IMR-90 (cell line): ENCODE results near the gene DOCK1. TPM values are rescaled to one million over a fixed set of nuclear protein-coding genes. Genes with fewer than 3 reads are reported as not detected.

Experiments used
- ATAC-seq: fragments of 200-7000 bp; cut with Tn5 transposase; 2 replicates; pipeline ENCODE4 v1.9.1; 2020; ENCODE audit warnings: low read depth, mild to moderate bottlenecking, moderate library complexity
- BruUV-seq: library from RNA; stranded (reverse); fragments of 400-500 nt; replicated peaks from 2 replicates; lab custom pipeline; 2021; lab: Mats Ljungman, UMichigan
- CTCF ChIA-PET: fragments of 300-600 bp; formaldehyde crosslinking; extraction: SDS; loops from one replicate; lab custom pipeline; 2021; ENCODE audit warnings: antibody characterized with exemption; lab: Yijun Ruan, JAX
- POLR2A ChIA-PET: fragments of 300-600 bp; sonication (Branson Sonifier 250); formaldehyde crosslinking; loops from one replicate; lab custom pipeline; 2022; ENCODE audit warnings: antibody characterized with exemption; ENCODE audit not compliant: unreplicated experiment; lab: Charles Lee
- DNase-seq: peaks from one replicate; pipeline ENCODE4 v3.0.0; 2013
- H2AFZ ChIP-seq: replicated peaks from 2 replicates; pipeline ENCODE3; 2013; ENCODE audit warnings: low read length, mild to moderate bottlenecking; ENCODE audit not compliant: poor library complexity
- H2AK5ac ChIP-seq: 2 replicates; pipeline ENCODE4 v1.6.1; 2013; ENCODE audit warnings: low read depth, low read length, inconsistent platforms
- H2AK9ac ChIP-seq: replicated peaks from 2 replicates; pipeline ENCODE3; 2013; ENCODE audit warnings: mild to moderate bottlenecking, low read depth, low read length, moderate library complexity; ENCODE audit not compliant: poor library complexity
- H2BK120ac ChIP-seq: 2 replicates; pipeline ENCODE4 v1.6.1; 2013; ENCODE audit warnings: low read depth, low read length, inconsistent platforms
- H2BK15ac ChIP-seq: 3 replicates; pipeline ENCODE4 v1.6.1; 2013; ENCODE audit warnings: low read depth, low read length, inconsistent platforms
- H2BK20ac ChIP-seq: 2 replicates; pipeline ENCODE4 v1.6.1; 2013; ENCODE audit warnings: low read depth, mild to moderate bottlenecking, inconsistent platforms, low read length, moderate library complexity
- H2BK5ac ChIP-seq: 2 replicates; pipeline ENCODE4 v1.6.1; 2013; ENCODE audit warnings: mild to moderate bottlenecking, low read depth, low read length, inconsistent platforms; ENCODE audit not compliant: poor library complexity, severe bottlenecking
- H3K14ac ChIP-seq: replicated peaks from 2 replicates; pipeline ENCODE4 v1.6.1; 2013; ENCODE audit warnings: low read depth, low read length, inconsistent platforms
- H3K18ac ChIP-seq: 2 replicates; pipeline ENCODE4 v1.6.1; 2013; ENCODE audit warnings: low read depth, low read length, control low read depth
- H3K23ac ChIP-seq: 2 replicates; pipeline ENCODE4 v1.6.1; 2013; ENCODE audit warnings: low read depth, low read length, inconsistent platforms
- H3K27ac ChIP-seq: 2 replicates; pipeline ENCODE4 v1.5.1; 2013; ENCODE audit warnings: mild to moderate bottlenecking, control low read depth, low read length; ENCODE audit not compliant: insufficient read depth
- H3K27me3 ChIP-seq: 2 replicates; pipeline ENCODE4 v1.6.1; 2013; ENCODE audit warnings: low read length; ENCODE audit not compliant: control insufficient read depth, insufficient read depth
- H3K36me3 ChIP-seq: 2 replicates; pipeline ENCODE4 v1.6.1; 2013; ENCODE audit warnings: low read length, mixed read lengths; ENCODE audit not compliant: control insufficient read depth, insufficient read depth
- H3K4ac ChIP-seq: 2 replicates; pipeline ENCODE4 v1.6.1; 2013; ENCODE audit warnings: low read depth, low read length, inconsistent platforms
- H3K4me1 ChIP-seq: 2 replicates; pipeline ENCODE4 v1.6.1; 2013; ENCODE audit warnings: low read length, mixed read lengths; ENCODE audit not compliant: control insufficient read depth, insufficient read depth
- H3K4me2 ChIP-seq: 2 replicates; pipeline ENCODE4 v1.6.1; 2013; ENCODE audit warnings: low read depth, mild to moderate bottlenecking, control low read depth, low read length, moderate library complexity
- H3K4me3 ChIP-seq: 2 replicates; pipeline ENCODE4 v1.5.1; 2013; ENCODE audit warnings: low read depth, mild to moderate bottlenecking, control low read depth, low read length, moderate library complexity; ENCODE audit not compliant: insufficient read depth
- H3K56ac ChIP-seq: 2 replicates; pipeline ENCODE4 v1.6.1; 2013; ENCODE audit warnings: low read length, inconsistent platforms; ENCODE audit not compliant: insufficient read depth; ENCODE audit errors: extremely low read depth
- H3K79me1 ChIP-seq, 2 experiments: 2 replicates each; pipeline ENCODE4 v1.6.1; 2013; ENCODE audit warnings: low read length in 2 of 2, inconsistent platforms in 1 of 2, low read depth in 1 of 2
- H3K9ac ChIP-seq: 2 replicates; pipeline ENCODE4 v1.6.1; 2013; ENCODE audit warnings: low read depth, low read length, control low read depth
- H3K9me1 ChIP-seq: 2 replicates; pipeline ENCODE4 v1.6.1; 2013; ENCODE audit warnings: low read length, inconsistent platforms; ENCODE audit not compliant: insufficient read depth
- H3K9me3 ChIP-seq: 2 replicates; pipeline ENCODE4 v1.6.1; 2013; ENCODE audit warnings: low read length; ENCODE audit not compliant: control insufficient read depth, insufficient read depth
- H4K20me1 ChIP-seq: 2 replicates; pipeline ENCODE4 v1.6.1; 2013; ENCODE audit warnings: low read length, inconsistent platforms; ENCODE audit not compliant: insufficient read depth
- H4K5ac ChIP-seq: 2 replicates; pipeline ENCODE4 v1.6.1; 2013; ENCODE audit warnings: mild to moderate bottlenecking, low read depth, low read length, control low read depth
- H4K8ac ChIP-seq, 2 experiments: 2 replicates each; pipeline ENCODE4 v1.6.1; 2013; ENCODE audit warnings: low read depth in 2 of 2, low read length in 2 of 2, control low read depth in 1 of 2, inconsistent platforms in 1 of 2
- H4K91ac ChIP-seq: 2 replicates; pipeline ENCODE4 v1.6.1; 2013; ENCODE audit warnings: low read depth, low read length, inconsistent platforms; ENCODE audit not compliant: insufficient read depth
- BHLHE40 ChIP-seq: fragments of 150-350 bp; IDR thresholded peaks from 2 replicates; pipeline ENCODE4 v1.6.1; 2016; ENCODE audit warnings: mild to moderate bottlenecking, low read depth, low read length
- CEBPB ChIP-seq: IDR thresholded peaks from 2 replicates; pipeline ENCODE4 v1.6.1; 2012; ENCODE audit warnings: low read depth, low read length, improper control_type of control experiment
- CHD1 ChIP-seq: IDR thresholded peaks from 2 replicates; pipeline ENCODE4 v1.6.1; 2012; ENCODE audit warnings: low read depth, low read length, improper control_type of control experiment
- FOS ChIP-seq: fragments of 150-350 bp; IDR thresholded peaks from 2 replicates; pipeline ENCODE4 v1.6.1; 2016; ENCODE audit warnings: low read depth, low read length
- MAFK ChIP-seq: IDR thresholded peaks from 2 replicates; pipeline ENCODE4 v1.6.1; 2012; ENCODE audit warnings: low read depth, low read length, improper control_type of control experiment
- NFE2L2 ChIP-seq: fragments of 150-350 bp; IDR thresholded peaks from 2 replicates; pipeline ENCODE4 v1.6.1; 2016; ENCODE audit warnings: low read depth, mild to moderate bottlenecking, low read length
- POLR2A ChIP-seq: IDR thresholded peaks from 2 replicates; pipeline ENCODE4 v1.6.1; 2012; ENCODE audit warnings: mild to moderate bottlenecking, low read depth, low read length
- RAD21 ChIP-seq: IDR thresholded peaks from 2 replicates; pipeline ENCODE4 v1.6.1; 2012; ENCODE audit warnings: low read length, improper control_type of control experiment
- RCOR1 ChIP-seq: IDR thresholded peaks from 2 replicates; pipeline ENCODE4 v1.6.1; 2012; ENCODE audit warnings: mild to moderate bottlenecking, low read length, improper control_type of control experiment; ENCODE audit not compliant: insufficient replicate concordance
- WGBS, 2 experiments: methylation state at CpG; one replicate each; pipeline versions ENCODE4 v1.1.5 to v1.1.7; 2013; ENCODE audit warnings: missing lambda C conversion rate in 2 of 2; ENCODE audit not compliant: insufficient read length in 1 of 2; ENCODE audit errors: extremely low coverage in 2 of 2; 5-methylcytosine and 5-hydroxymethylcytosine counted together
- dilution Hi-C: fragments of 300-500 bp; cut with HindIII; formaldehyde crosslinking; loops from one replicate; pipeline ENCODE4 v1.14.3; 2018; ENCODE audit warnings: low sequenced_read_pairs; ENCODE audit not compliant: unreplicated experiment
- in situ Hi-C: fragments of 300-500 bp; cut with MboI; formaldehyde crosslinking; loops from 3 replicates; pipeline ENCODE4 v1.14.3; 2019; ENCODE audit warnings: low sequenced_read_pairs, inconsistent platforms, mixed read lengths
- intact Hi-C: fragments of 100-400 bp; cut with micrococcal nuclease; formaldehyde crosslinking; loops from 2 replicates; pipeline ENCODE4 v1.10.0; 2022
- polyA plus RNA-seq, 3 experiments: library from polyadenylated mRNA; depleted of rRNA; stranded (reverse); fragments of >200 nt; gene quantifications; 2 replicates each; pipeline ENCODE4 v1.2.3, GENCODE V29; 2012; ENCODE audit warnings: low replicate concordance in 1 of 3
- total RNA-seq: library from RNA; depleted of rRNA; stranded (reverse); fragments of >200 nt; gene quantifications from 2 replicates; pipeline ENCODE4 v1.2.3, GENCODE V29; 2012
- TF ChIP-seq, protein P1 (sequence below): conservative IDR thresholded peaks from 2 replicates; pipeline ENCODE4 v1.5.1; 2012; ENCODE audit warnings: mild to moderate bottlenecking, low read depth, low read length, improper control_type of control experiment

DOCK1 gene
- total and polyA plus RNA-seq, 2 of the 4 experiments (the other 2 are of a cell fraction): 28.2 to 71.0 TPM

GRCh38 chr10:127203067-127203466 lies 297.8 kb downstream of the DOCK1 start:
- POLR2A ChIA-PET: no interaction called here
- H4K91ac ChIP-seq: no peak overlapping the region
- H3K4me2 ChIP-seq: no peak overlapping the region
- peaks cover 7% of the 10 kb centered on the region; the same call in 1 of the 2 replicates for H4K20me1 ChIP-seq
- WGBS, 2 experiments: 100% methylated on average over 1 of the region's 7 CpGs; no CpG with 5 or more reads in 1 of the 2 experiments
- H3K18ac ChIP-seq: no peak overlapping the region
- H3K4me3 ChIP-seq: no peak overlapping the region
- no peak for DNase-seq
- H3K9ac ChIP-seq: no peak overlapping the region
- CTCF ChIA-PET: interaction anchor here (1.2 kb wide), 1 partner anchor 9 kb away, joined by 6 read pairs; no protein-coding TSS in a partner anchor
- H2AFZ ChIP-seq: no peak overlapping the region
- H2AK5ac ChIP-seq: no peak overlapping the region
- no peak overlapping the region for H2AK9ac ChIP-seq
- H3K4ac ChIP-seq: no peak overlapping the region
- dilution Hi-C loops (no loop called here), in situ Hi-C loops (no loop called here), intact Hi-C loops (no loop called here)
- H3K9me1 ChIP-seq: peaks cover 7% of the 10 kb centered on the region
- no peak overlapping the region for H2BK120ac ChIP-seq
- H4K5ac ChIP-seq: no peak overlapping the region
- no peak overlapping the region for H3K23ac ChIP-seq
- H3K4me1 ChIP-seq: no peaks in the 10 kb centered on the region
- no peak overlapping the region for H3K27ac ChIP-seq
- H3K27me3 ChIP-seq: no peaks in the 10 kb centered on the region
- peaks cover 11% of the 10 kb centered on the region for H3K36me3 ChIP-seq
- H3K9me3 ChIP-seq: no peaks in the 10 kb centered on the region
- TF ChIP-seq, protein P1, sequence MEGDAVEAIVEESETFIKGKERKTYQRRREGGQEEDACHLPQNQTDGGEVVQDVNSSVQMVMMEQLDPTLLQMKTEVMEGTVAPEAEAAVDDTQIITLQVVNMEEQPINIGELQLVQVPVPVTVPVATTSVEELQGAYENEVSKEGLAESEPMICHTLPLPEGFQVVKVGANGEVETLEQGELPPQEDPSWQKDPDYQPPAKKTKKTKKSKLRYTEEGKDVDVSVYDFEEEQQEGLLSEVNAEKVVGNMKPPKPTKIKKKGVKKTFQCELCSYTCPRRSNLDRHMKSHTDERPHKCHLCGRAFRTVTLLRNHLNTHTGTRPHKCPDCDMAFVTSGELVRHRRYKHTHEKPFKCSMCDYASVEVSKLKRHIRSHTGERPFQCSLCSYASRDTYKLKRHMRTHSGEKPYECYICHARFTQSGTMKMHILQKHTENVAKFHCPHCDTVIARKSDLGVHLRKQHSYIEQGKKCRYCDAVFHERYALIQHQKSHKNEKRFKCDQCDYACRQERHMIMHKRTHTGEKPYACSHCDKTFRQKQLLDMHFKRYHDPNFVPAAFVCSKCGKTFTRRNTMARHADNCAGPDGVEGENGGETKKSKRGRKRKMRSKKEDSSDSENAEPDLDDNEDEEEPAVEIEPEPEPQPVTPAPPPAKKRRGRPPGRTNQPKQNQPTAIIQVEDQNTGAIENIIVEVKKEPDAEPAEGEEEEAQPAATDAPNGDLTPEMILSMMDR: no peak
- TF ChIP-seq FOS (no peak), CHD1 (no peak), RCOR1 (no peak), RAD21 (no peak), POLR2A (no peak), NFE2L2 (no peak), CEBPB (no peak), BHLHE40 (no peak), MAFK (no peak)
- no peak overlapping the region for H3K56ac ChIP-seq
- no peak for ATAC-seq
- H2BK5ac ChIP-seq: no peak overlapping the region
- BruUV-seq: no TSS peak
- H3K14ac ChIP-seq: no peak overlapping the region
- H2BK15ac ChIP-seq: no peak overlapping the region
- H2BK20ac ChIP-seq: no peak overlapping the region
- peaks cover 0 to 10% of the 10 kb centered on the region in 2 experiments; a peak in 1 of 4 replicates for H3K79me1 ChIP-seq
- no peak overlapping the region for H4K8ac ChIP-seq
